Heart right ventricle (tissue), 16 donors: ENCODE results near the gene IFIT5. TPM values are rescaled to one million over a fixed set of nuclear protein-coding genes. Genes with fewer than 3 reads are reported as not detected.
A peak's percentile ranks its signal among the peaks of the same experiment; 100 is the strongest.

Experiments used
- ATAC-seq, 8 donors: fragments of 200-7000 bp; cut with Tn5 transposase; one replicate each; pipeline ENCODE4 v1.9.1; 2020; ENCODE audit warnings: mild to moderate bottlenecking in 8 of 8, moderate library complexity in 8 of 8, moderate number of reproducible peaks in 1 of 8
- DNase-seq, 2 donors: peaks; one replicate each; pipeline ENCODE4 v3.0.0-alpha.2; 2020
- H3K27ac ChIP-seq, 10 donors: fragments of 200-600 bp; sonication (generic) in 2 of 10; one replicate each; pipeline versions ENCODE4 v1.5.0 to v1.8.0; 2020 to 2022; ENCODE audit warnings: mild to moderate bottlenecking in 3 of 10
- H3K27me3 ChIP-seq, 7 donors: fragments of 200-600 bp; one replicate each; pipeline ENCODE4 v1.8.0; 2021 to 2022; ENCODE audit warnings: mild to moderate bottlenecking in 2 of 7
- H3K36me3 ChIP-seq, 9 donors: fragments of 200-600 bp; sonication (generic) in 1 of 9; one replicate each; pipeline versions ENCODE4 v1.5.0 to v1.8.0; 2020 to 2022; ENCODE audit warnings: mild to moderate bottlenecking in 2 of 9
- H3K4me1 ChIP-seq, 9 donors: fragments of 200-600 bp; sonication (generic) in 1 of 9; one replicate each; pipeline versions ENCODE4 v1.5.0 to v1.8.0; 2020 to 2022; ENCODE audit warnings: mild to moderate bottlenecking in 4 of 9
- H3K4me3 ChIP-seq, 10 donors: fragments of 200-600 bp; sonication (generic) in 2 of 10; one replicate each; pipeline versions ENCODE4 v1.5.0 to v1.8.0; 2020 to 2022; ENCODE audit warnings: mild to moderate bottlenecking in 7 of 10, moderate library complexity in 2 of 10
- H3K9me3 ChIP-seq, 11 donors: fragments of 200-600 bp in 10 of 11; sonication (generic) in 2 of 11; one replicate each; pipeline versions ENCODE4 v1.5.0 to v1.8.0; 2013 to 2022; ENCODE audit warnings: mild to moderate bottlenecking in 2 of 11, control low read depth in 1 of 11, moderate library complexity in 1 of 11
- CTCF ChIP-seq, 9 donors: fragments of 200-600 bp; sonication (generic) in 2 of 9; IDR thresholded peaks; one replicate each; pipeline versions ENCODE4 v1.5.0 to v1.8.0; 2021 to 2022; ENCODE audit warnings: antibody characterized with exemption in 9 of 9, mild to moderate bottlenecking in 5 of 9, moderate library complexity in 1 of 9
- whole genome bisulfite sequencing, 2 donors: extraction: QIAGEN DNeasy Blood & Tissue Kit; methylation state at CpG; one replicate each; pipeline ENCODE4 v1.1.7; 2013; ENCODE audit warnings: inconsistent platforms in 1 of 2; 5-methylcytosine and 5-hydroxymethylcytosine counted together
- intact Hi-C, 10 donors: fragments of 100-400 bp; cut with DNase I; formaldehyde crosslinking; loops; one replicate each; pipeline versions ENCODE4 v1.11.1 to v1.14.2; 2022
- long read RNA-seq, 3 donors: library from polyadenylated mRNA; unstranded; transcript quantifications; one replicate each; pipeline ENCODE4 v2.0.0, GENCODE V29; 2020 to 2021
- polyA plus RNA-seq, 2 donors: library from polyadenylated mRNA; stranded (reverse); fragments of 200-250 nt; gene quantifications; one replicate each; pipeline ENCODE4 v1.2.3, GENCODE V29; 2013
- total RNA-seq, 10 donors: library from RNA; stranded (reverse); fragmentation: NEBNext Ultra II Directional in 3 of 10; extraction: Animal tissue kit (Norgen Biotek cat#: 25700) in 3 of 10; gene quantifications; one replicate each; pipeline versions ENCODE4 v1.2.1 to v1.2.4, GENCODE V29; 2021 to 2023
- donor health status: Arrhythmogenic right ventricular cardiomyopathy.
- donor health status: ischemic (EF 13 %, LVEDD 7.1; RV severe dilation, severe dysfunction).
- donor health status: healthy with polysubstance abuse.
- donor health status: DM: no; HTN: yes; CAD: no.
- donor health status: DM: no; HTN: no; CAD: no.
- donor health status: ischemic (EF 25% LVEDD 6.9; RV normal size, moderate dysfunction).
- donor health status: ischemic (EF 25% LVEDD 5.7; RV mildly dilated, moderate dysfunction).
- donor health status: healthy.
- donor health status: DM: yes; HTN: yes; CAD: no.
- donor health status: Ischemic cardiomyopathy.
- donor health status: ischemic (EF 35%, LVEDD 5.7; RV mildly dilated, moderate dysfunction).
- donor health status: nonischemic (EF 11% LVEDD 7.7; RV severe dilation, severe dysfunction).
- donor health status: DM: yes; HTN: yes; CAD: no.
- donor health status: PGD.
- donor health status: ischemic (EF 29% LVEDD 5.4; RV normal size, mild dysfunction).
- donor health status: nonischemic (EF 23%, LVEDD 6.1; RV moderate dilation, normal function).

IFIT5 gene, protein sequence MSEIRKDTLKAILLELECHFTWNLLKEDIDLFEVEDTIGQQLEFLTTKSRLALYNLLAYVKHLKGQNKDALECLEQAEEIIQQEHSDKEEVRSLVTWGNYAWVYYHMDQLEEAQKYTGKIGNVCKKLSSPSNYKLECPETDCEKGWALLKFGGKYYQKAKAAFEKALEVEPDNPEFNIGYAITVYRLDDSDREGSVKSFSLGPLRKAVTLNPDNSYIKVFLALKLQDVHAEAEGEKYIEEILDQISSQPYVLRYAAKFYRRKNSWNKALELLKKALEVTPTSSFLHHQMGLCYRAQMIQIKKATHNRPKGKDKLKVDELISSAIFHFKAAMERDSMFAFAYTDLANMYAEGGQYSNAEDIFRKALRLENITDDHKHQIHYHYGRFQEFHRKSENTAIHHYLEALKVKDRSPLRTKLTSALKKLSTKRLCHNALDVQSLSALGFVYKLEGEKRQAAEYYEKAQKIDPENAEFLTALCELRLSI
- total RNA-seq (10 to 100 TPM in 8 of 10 donors, 1 to 10 TPM in 2; 8.3 to 16.9 (median 11.2) TPM), polyA plus RNA-seq (1 to 10 TPM; 5.4 to 7.0 TPM)
- long read RNA-seq, donor 1, full-length matches to known transcripts = 27 of 29 reads
- long read RNA-seq, donor 1, partial matches to known transcripts = 0 of 29 reads
- long read RNA-seq, donor 1, other reads (novel, unspliced or antisense) = 2 of 29 reads
- long read RNA-seq, donor 2, full-length matches to known transcripts = 36 of 42 reads
- long read RNA-seq, donor 2, partial matches to known transcripts = 5 of 42 reads
- long read RNA-seq, donor 2, other reads (novel, unspliced or antisense) = 1 of 42 reads
- long read RNA-seq, donor 3, full-length matches to known transcripts = 56 of 61 reads
- long read RNA-seq, donor 3, partial matches to known transcripts = 4 of 61 reads
- long read RNA-seq, donor 3, other reads (novel, unspliced or antisense) = 1 of 61 reads

- H3K9me3 ChIP-seq = peaks cover 0 to 4% (median 0%) of the 10 kb centered on the region in 11 donors
- H3K4me3 ChIP-seq = peak within 1 kb of the TSS; percentile 63 to 97 (median 89)
- H3K4me1 ChIP-seq = peaks cover 0 to 68% (median 41%) of the 10 kb centered on the region in 9 donors
- no peaks in the 10 kb centered on the region for H3K27me3 ChIP-seq
- ATAC-seq (peak; percentile 92 to 98 (median 94)), DNase-seq (peak; percentile 71 to 80)
- peaks cover 0 to 22% (median 8%) of the 10 kb centered on the region in 9 donors for H3K36me3 ChIP-seq
- 0 to 1% methylated on average over 48 of the region's 48 CpGs for WGBS, 2 donors
- peak in 2 of 9 donors; percentile 9 to 18 for TF ChIP-seq CTCF (IDR thresholded peaks at IDR 0.05)
- H3K27ac ChIP-seq = peak within 1 kb of the TSS; percentile 87 to 99 (median 97)
- intact Hi-C loops = loop anchor here in 1 of 10 donors (2.0 to 5.0 kb wide), 3 partner anchors 22 to 87 kb away; partner anchors contain the start of genes IFIT1 and IFIT3
These were observed at the start of gene IFIT5 for GRCh38 chr10:89414146-89414878. IFIT5 (plus strand) TSS chr10:89414568; CDS start chr10:89414799, 231 bp downstream.

- Histone ChIP-seq H3K4me1 (peaks cover 2 to 29% (median 16%) of the 10 kb centered on the region in 9 donors), H3K27ac (peak overlapping the region in 2 of 10 donors; percentile 1 to 8), H3K4me3 (no peak overlapping the region), H3K9me3 (no peaks in the 10 kb centered on the region), H3K27me3 (no peaks in the 10 kb centered on the region), H3K36me3 (no peaks in the 10 kb centered on the region)
- DNase-seq = no peak
- intact Hi-C loops = no loop called here
- TF ChIP-seq CTCF (IDR thresholded peaks at IDR 0.05) = no peak
- 65 to 73% methylated on average over 4 of the region's 4 CpGs for WGBS, 2 donors
- ATAC-seq = peak in 3 of 8 donors; percentile 8 to 74 (median 59)
These were observed 46.8 kb upstream of the IFIT5 start for GRCh38 chr10:89367529-89367928.

DNA sequence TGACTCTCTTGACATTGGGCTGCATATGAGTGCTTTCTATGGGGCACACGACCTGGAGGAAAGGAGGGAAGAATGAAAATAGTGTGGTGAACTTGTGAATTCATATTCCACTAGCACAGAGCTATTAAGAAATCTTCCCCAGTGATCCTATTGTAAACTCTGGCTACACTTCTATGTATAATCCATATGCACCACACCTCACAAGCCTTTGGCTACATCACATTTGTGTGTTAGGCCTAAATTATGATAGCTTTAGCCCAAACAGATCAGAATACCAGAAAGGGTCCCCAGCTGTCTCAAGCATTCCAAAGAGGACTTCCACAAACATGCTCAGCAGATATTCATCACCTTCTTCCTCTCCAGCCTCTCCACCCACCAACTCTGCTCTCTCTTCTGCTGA, 46.2 kb upstream of the IFIT5 start:
- H3K36me3 ChIP-seq = no peaks in the 10 kb centered on the region
- no peak for ATAC-seq
- TF ChIP-seq CTCF (IDR thresholded peaks at IDR 0.05) = no peak
- 79 to 88% methylated on average over 1 of the region's 1 CpG for WGBS, 2 donors
- no peak overlapping the region for H3K4me3 ChIP-seq
- H3K9me3 ChIP-seq = no peaks in the 10 kb centered on the region
- DNase-seq = no peak
- no peaks in the 10 kb centered on the region for H3K27me3 ChIP-seq
- H3K4me1 ChIP-seq = peaks cover 2 to 30% (median 19%) of the 10 kb centered on the region in 9 donors
- intact Hi-C loops = no loop called here
- H3K27ac ChIP-seq = no peak overlapping the region
